WTC11 (cell line): ENCODE data around the gene HPCAL1. TPM values are rescaled to one million over a fixed set of nuclear protein-coding genes. Genes with fewer than 3 reads are reported as not detected.
"Not testable (repeated sequence)": the region's sequence is repeated elsewhere in the genome, so short reads cannot be mapped to it uniquely, and the experiment has no call there.

Experiments
- ATAC-seq: fragments of 200-7000 bp; cut with Tn5 transposase; 2 replicates; pipeline ENCODE4 v1.10.0; 2021; ENCODE audit warnings: mild to moderate bottlenecking, moderate library complexity
- CTCF ChIA-PET: fragments of 300-600 bp; sonication (Branson Sonifier 250); formaldehyde crosslinking; loops from one replicate; lab custom pipeline; 2021; ENCODE audit warnings: antibody characterized with exemption; lab: Charles Lee
- POLR2A ChIA-PET: fragments of 350-600 bp; sonication (Branson Sonifier 250); formaldehyde crosslinking; loops from one replicate; lab custom pipeline; 2021; ENCODE audit warnings: antibody characterized with exemption; lab: Charles Lee
- DNase-seq: peaks from one replicate; pipeline ENCODE4 v3.0.0; 2021; ENCODE audit warnings: low spot score
- H3K27ac Mint-ChIP-seq: 2 replicates; pipeline ENCODE4 v1.8.0; 2021; ENCODE audit warnings: mixed read lengths
- H3K27me3 Mint-ChIP-seq: 2 replicates; pipeline ENCODE4 v1.8.0; 2021; ENCODE audit warnings: low read depth, mild to moderate bottlenecking, moderate library complexity, mixed read lengths
- H3K36me3 Mint-ChIP-seq: 2 replicates; pipeline ENCODE4 v1.8.0; 2021; ENCODE audit warnings: mixed read lengths
- H3K4me1 Mint-ChIP-seq: 2 replicates; pipeline ENCODE4 v1.8.0; 2022; ENCODE audit warnings: mixed read lengths
- H3K4me3 Mint-ChIP-seq: 2 replicates; pipeline ENCODE4 v1.8.0; 2021; ENCODE audit warnings: mild to moderate bottlenecking, moderate library complexity, mixed read lengths
- H3K9me3 Mint-ChIP-seq: 2 replicates; pipeline ENCODE4 v1.8.0; 2021; ENCODE audit warnings: mixed read lengths
- CBFB ChIP-seq: sonication (generic); formaldehyde crosslinking; IDR thresholded peaks from 2 replicates; pipeline ENCODE4 v1.8.1; 2022; ENCODE audit warnings: mild to moderate bottlenecking, low read depth, missing genetic modification reagents
- CDX4 ChIP-seq: fragments of 250-450 bp; sonication (Bioruptor Pico); IDR thresholded peaks from 2 replicates; pipeline ENCODE4 v1.9.0; 2021; ENCODE audit warnings: moderate library complexity, mild to moderate bottlenecking, inconsistent platforms, borderline replicate concordance
- CREM ChIP-seq: sonication (generic); formaldehyde crosslinking; IDR thresholded peaks from 2 replicates; pipeline ENCODE4 v1.8.1; 2022; ENCODE audit warnings: mild to moderate bottlenecking, missing genetic modification reagents, moderate library complexity
- E2F5 ChIP-seq: sonication (generic); formaldehyde crosslinking; IDR thresholded peaks from 2 replicates; pipeline ENCODE4 v1.8.1; 2022; ENCODE audit warnings: mild to moderate bottlenecking, moderate library complexity, missing genetic modification reagents
- ELF4 ChIP-seq: sonication (generic); formaldehyde crosslinking; IDR thresholded peaks from 2 replicates; pipeline ENCODE4 v1.8.1; 2022; ENCODE audit warnings: low read depth, mild to moderate bottlenecking, moderate library complexity, missing genetic modification reagents
- EMX1 ChIP-seq: fragments of 250-450 bp; sonication (Bioruptor Pico); IDR thresholded peaks from 2 replicates; pipeline ENCODE4 v1.8.0; 2021; ENCODE audit warnings: mild to moderate bottlenecking
- ESRRA ChIP-seq: sonication (generic); formaldehyde crosslinking; IDR thresholded peaks from 2 replicates; pipeline ENCODE4 v1.8.1; 2022; ENCODE audit warnings: mild to moderate bottlenecking, missing genetic modification reagents, borderline replicate concordance
- HMGA2 ChIP-seq: fragments of 250-450 bp; sonication (Bioruptor Pico); IDR thresholded peaks from 2 replicates; pipeline ENCODE4 v1.4.0; 2021; ENCODE audit warnings: mild to moderate bottlenecking, moderate library complexity
- MXD4 ChIP-seq: fragments of 250-450 bp; sonication (Bioruptor Pico); IDR thresholded peaks from 2 replicates; pipeline ENCODE4 v1.8.0; 2021; ENCODE audit warnings: mild to moderate bottlenecking, moderate library complexity, borderline replicate concordance
- MYBL2 ChIP-seq: sonication (generic); formaldehyde crosslinking; IDR thresholded peaks from 2 replicates; pipeline ENCODE4 v1.8.1; 2023; ENCODE audit warnings: mild to moderate bottlenecking, moderate library complexity, missing genetic modification reagents
- NFE2L1 ChIP-seq: sonication (generic); formaldehyde crosslinking; IDR thresholded peaks from 2 replicates; pipeline ENCODE4 v1.8.1; 2023; ENCODE audit warnings: missing genetic modification reagents
- PRRX2 ChIP-seq: fragments of 250-450 bp; sonication (Bioruptor Pico); IDR thresholded peaks from 2 replicates; pipeline ENCODE4 v1.8.0; 2021; ENCODE audit warnings: mild to moderate bottlenecking
- RORB ChIP-seq: fragments of 250-450 bp; sonication (Bioruptor Pico); IDR thresholded peaks from 2 replicates; pipeline ENCODE4 v1.9.0; 2021; ENCODE audit warnings: mild to moderate bottlenecking
- SMAD4 ChIP-seq: sonication (generic); formaldehyde crosslinking; IDR thresholded peaks from 2 replicates; pipeline ENCODE4 v1.8.0; 2022; ENCODE audit warnings: mild to moderate bottlenecking, missing genetic modification reagents
- SP1 ChIP-seq: sonication (generic); formaldehyde crosslinking; conservative IDR thresholded peaks from 2 replicates; pipeline ENCODE4 v1.8.1; 2022; ENCODE audit warnings: missing genetic modification reagents
- TEAD1 ChIP-seq: sonication (generic); formaldehyde crosslinking; IDR thresholded peaks from 2 replicates; pipeline ENCODE4 v1.8.0; 2022; ENCODE audit warnings: mild to moderate bottlenecking, missing genetic modification reagents
- ZBTB21 ChIP-seq: sonication (generic); formaldehyde crosslinking; IDR thresholded peaks from 2 replicates; pipeline ENCODE4 v1.8.1; 2023; ENCODE audit warnings: mild to moderate bottlenecking, missing genetic modification reagents, borderline replicate concordance
- ZMAT4 ChIP-seq: fragments of 250-450 bp; sonication (Bioruptor Pico); IDR thresholded peaks from 2 replicates; pipeline ENCODE4 v1.9.0; 2021; ENCODE audit warnings: mild to moderate bottlenecking
- ZNF512 ChIP-seq: sonication (generic); formaldehyde crosslinking; IDR thresholded peaks from 2 replicates; pipeline ENCODE4 v1.8.1; 2022; ENCODE audit warnings: missing genetic modification reagents, borderline replicate concordance
- total RNA-seq: library from RNA; stranded (reverse); gene quantifications from 3 replicates; pipeline ENCODE4 v1.2.3, GENCODE V29; 2021
- TF ChIP-seq, protein P1 (sequence below): sonication (generic); formaldehyde crosslinking; IDR thresholded peaks from 2 replicates; pipeline ENCODE4 v1.8.1; 2023; ENCODE audit warnings: mild to moderate bottlenecking, missing genetic modification reagents, moderate library complexity
- TF ChIP-seq, protein P2 (sequence below): sonication (generic); formaldehyde crosslinking; IDR thresholded peaks from 2 replicates; pipeline ENCODE4 v1.8.0; 2022; ENCODE audit warnings: mild to moderate bottlenecking, missing genetic modification reagents

HPCAL1 gene
- total RNA-seq, 1 experiment from 2014 or later = 11.8 TPM

DNA sequence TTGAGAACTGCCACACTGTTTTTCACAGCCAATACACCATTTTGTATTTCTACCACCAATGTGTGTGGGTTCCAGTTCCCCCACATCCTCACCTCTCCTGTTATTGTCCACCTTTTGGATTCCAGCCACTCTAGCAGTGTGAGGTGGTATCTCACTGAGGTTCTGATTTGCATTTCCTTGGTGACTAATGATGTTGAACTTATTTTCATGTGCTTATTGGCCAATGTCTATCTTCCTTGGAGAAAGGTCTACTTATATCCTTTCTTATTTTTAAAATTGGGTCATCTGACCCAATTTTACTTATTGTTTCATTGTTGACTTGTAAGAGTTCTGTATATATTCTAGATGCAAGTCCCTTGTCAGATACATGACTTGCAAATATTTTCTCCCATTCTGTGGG lies 9.1 kb upstream of the HPCAL1 start:
- ChIA-PET CTCF (interaction anchor here (0.6 kb wide), 1 partner anchor 8 kb away, joined by 3 read pairs; no protein-coding TSS in a partner anchor), POLR2A (no interaction called here)
- DNase-seq (no peak), ATAC-seq (no peak)
- no peak for TF ChIP-seq MXD4 (CRISPR knock-in tag)
- no peak for TF ChIP-seq ESRRA
- TF ChIP-seq E2F5 (CRISPR knock-in tag) = no peak
- TF ChIP-seq CDX4 = no peak
- TF ChIP-seq PRRX2 (CRISPR knock-in tag) = no peak
- TF ChIP-seq CBFB (CRISPR knock-in tag) = no peak
- no peak for TF ChIP-seq RORB (CRISPR knock-in tag)
- TF ChIP-seq ELF4 (CRISPR knock-in tag) = no peak
- no peak for TF ChIP-seq SP1
- TF ChIP-seq, protein P1, sequence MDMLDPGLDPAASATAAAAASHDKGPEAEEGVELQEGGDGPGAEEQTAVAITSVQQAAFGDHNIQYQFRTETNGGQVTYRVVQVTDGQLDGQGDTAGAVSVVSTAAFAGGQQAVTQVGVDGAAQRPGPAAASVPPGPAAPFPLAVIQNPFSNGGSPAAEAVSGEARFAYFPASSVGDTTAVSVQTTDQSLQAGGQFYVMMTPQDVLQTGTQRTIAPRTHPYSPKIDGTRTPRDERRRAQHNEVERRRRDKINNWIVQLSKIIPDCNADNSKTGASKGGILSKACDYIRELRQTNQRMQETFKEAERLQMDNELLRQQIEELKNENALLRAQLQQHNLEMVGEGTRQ (CRISPR knock-in tag) = no peak
- no peak for TF ChIP-seq HMGA2 (CRISPR knock-in tag)
- TF ChIP-seq EMX1 (CRISPR knock-in tag) = no peak
- TF ChIP-seq MYBL2 (CRISPR knock-in tag) = no peak
- TF ChIP-seq NFE2L1 (CRISPR knock-in tag) = no peak
- no peak for TF ChIP-seq ZMAT4
- TF ChIP-seq CREM (CRISPR knock-in tag) = no peak
- TF ChIP-seq ZNF512 (CRISPR knock-in tag) = no peak
- TF ChIP-seq ZBTB21 (CRISPR knock-in tag) = no peak
- TF ChIP-seq TEAD1 (CRISPR knock-in tag) = no peak
- TF ChIP-seq SMAD4 (CRISPR knock-in tag) = no peak
- H3K27me3 Mint-ChIP-seq = peaks cover 8% of the 10 kb centered on the region
- peaks cover 9% of the 10 kb centered on the region for H3K36me3 Mint-ChIP-seq
- H3K9me3 Mint-ChIP-seq = peaks cover 23% of the 10 kb centered on the region
- H3K4me3 Mint-ChIP-seq = no peak overlapping the region
- no peak overlapping the region for H3K27ac Mint-ChIP-seq
- peaks cover 16% of the 10 kb centered on the region for H3K4me1 Mint-ChIP-seq

GRCh38 chr2:10294077-10294476 lies 8.6 kb upstream of the HPCAL1 start:
- Mint-ChIP-seq H3K9me3 (peaks cover 27% of the 10 kb centered on the region), H3K27ac (no peak overlapping the region), H3K4me1 (peaks cover 16% of the 10 kb centered on the region), H3K36me3 (peaks cover 9% of the 10 kb centered on the region), H3K27me3 (peaks cover 8% of the 10 kb centered on the region), H3K4me3 (no peak overlapping the region)
- POLR2A ChIA-PET = no interaction called here
- ATAC-seq (no peak), DNase-seq (no peak)
- CTCF ChIA-PET = interaction anchor here (1.8 kb wide), 1 partner anchor 115 kb away, joined by 4 read pairs; no protein-coding TSS in a partner anchor
- TF ChIP-seq, protein P2, sequence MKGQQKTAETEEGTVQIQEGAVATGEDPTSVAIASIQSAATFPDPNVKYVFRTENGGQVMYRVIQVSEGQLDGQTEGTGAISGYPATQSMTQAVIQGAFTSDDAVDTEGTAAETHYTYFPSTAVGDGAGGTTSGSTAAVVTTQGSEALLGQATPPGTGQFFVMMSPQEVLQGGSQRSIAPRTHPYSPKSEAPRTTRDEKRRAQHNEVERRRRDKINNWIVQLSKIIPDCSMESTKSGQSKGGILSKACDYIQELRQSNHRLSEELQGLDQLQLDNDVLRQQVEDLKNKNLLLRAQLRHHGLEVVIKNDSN (CRISPR knock-in tag) = no peak

DNA sequence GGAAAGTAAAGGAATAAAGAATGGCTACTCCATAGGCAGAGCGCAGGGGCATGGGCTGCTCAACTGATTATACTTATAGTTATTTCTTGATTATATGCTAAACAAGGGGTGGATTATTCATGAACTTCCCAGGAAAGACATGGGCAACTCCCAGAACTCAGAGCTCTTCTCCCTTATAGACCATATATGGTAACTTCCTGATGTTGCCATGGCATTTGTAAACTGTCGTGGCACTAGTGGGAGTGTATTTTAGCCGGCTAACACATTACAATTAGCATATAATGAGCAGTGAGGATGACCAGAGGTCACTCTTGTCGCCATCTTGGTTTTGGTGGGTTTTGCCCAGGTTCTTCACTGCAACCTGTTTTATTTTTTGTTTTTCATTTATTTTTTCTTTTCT lies 7.1 kb upstream of the HPCAL1 start:
- ChIA-PET POLR2A (interaction anchor here (0.6 kb wide), 1 partner anchor 137 kb away, joined by 3 read pairs; no protein-coding TSS in a partner anchor), CTCF (interaction anchor here (0.6 to 1.8 kb wide), 4 partner anchors 8 to 139 kb away, joined by 3 to 4 read pairs (median 4); no protein-coding TSS in a partner anchor)
- not testable (repeated sequence) for H3K27me3 Mint-ChIP-seq, H3K4me3 Mint-ChIP-seq, ATAC-seq, DNase-seq, H3K27ac Mint-ChIP-seq, H3K36me3 Mint-ChIP-seq
- H3K9me3 Mint-ChIP-seq = peaks cover 27% of the 10 kb centered on the region
- peaks cover 16% of the 10 kb centered on the region for H3K4me1 Mint-ChIP-seq
